Lung (tissue), 12 donors: ENCODE results near the gene DNAJC13. TPM values are rescaled to one million over a fixed set of nuclear protein-coding genes. Genes with fewer than 3 reads are reported as not detected.

ENCODE experiments used
- ATAC-seq: fragments of 200-7000 bp; cut with Tn5 transposase; one replicate; pipeline ENCODE4 v1.9.1; 2020; ENCODE audit warnings: moderate number of reproducible peaks; ENCODE audit not compliant: insufficient read depth, low FRiP score
- DNase-seq, 3 donors: peaks; one replicate each; pipeline ENCODE4 v3.0.0-alpha.2; 2013 to 2017
- H3K27ac ChIP-seq, 2 donors: one replicate each; pipeline ENCODE4 v1.5.1; 2013; ENCODE audit warnings: mild to moderate bottlenecking in 2 of 2, moderate library complexity in 2 of 2, control low read depth in 1 of 2, inconsistent platforms in 1 of 2, low read depth in 1 of 2, low read length in 1 of 2
- H3K27me3 ChIP-seq, 3 donors: one replicate each; pipeline ENCODE4 v1.5.1; 2013; ENCODE audit warnings: low read length in 2 of 3; ENCODE audit not compliant: control insufficient read depth in 3 of 3, insufficient read depth in 3 of 3
- H3K36me3 ChIP-seq, 4 donors: one replicate each; pipeline ENCODE4 v1.5.1; 2013; ENCODE audit warnings: low read length in 4 of 4, mild to moderate bottlenecking in 1 of 4, moderate library complexity in 1 of 4; ENCODE audit not compliant: control insufficient read depth in 4 of 4, insufficient read depth in 4 of 4
- H3K4me1 ChIP-seq, 5 donors: one replicate each; pipeline ENCODE4 v1.5.1; 2013; ENCODE audit warnings: low read length in 5 of 5, mild to moderate bottlenecking in 2 of 5, moderate library complexity in 1 of 5; ENCODE audit not compliant: control insufficient read depth in 5 of 5, insufficient read depth in 5 of 5
- H3K4me3 ChIP-seq: one replicate; pipeline ENCODE4 v1.5.1; 2013; ENCODE audit warnings: mild to moderate bottlenecking, control low read depth, moderate library complexity
- H3K9ac ChIP-seq, 2 donors: one replicate each; pipeline ENCODE4 v1.5.1; 2013; ENCODE audit warnings: low read length in 2 of 2, control low read depth in 1 of 2; ENCODE audit not compliant: insufficient read depth in 1 of 2
- H3K9me3 ChIP-seq, 4 donors: one replicate each; pipeline ENCODE4 v1.5.1; 2013; ENCODE audit warnings: low read length in 3 of 4, mild to moderate bottlenecking in 1 of 4, moderate library complexity in 1 of 4; ENCODE audit not compliant: control insufficient read depth in 4 of 4, insufficient read depth in 3 of 4
- WGBS, 2 donors: extraction: QIAGEN DNeasy Blood & Tissue Kit; methylation state at CpG; one replicate each; pipeline ENCODE4 v1.1.7; 2013; 5-methylcytosine and 5-hydroxymethylcytosine counted together
- polyA plus RNA-seq, 2 donors: library from polyadenylated mRNA; stranded (reverse); fragments of 200-250 nt; gene quantifications; one replicate each; pipeline ENCODE4 v1.2.1, GENCODE V29; 2013
- total RNA-seq, 2 donors: library from RNA; depleted of rRNA in 1 of 2; stranded (reverse); fragments of >200 nt in 1 of 2; gene quantifications; one replicate each; pipeline ENCODE4 v1.2.1, GENCODE V29; 2014 to 2021
- TF ChIP-seq, protein P1 (sequence below): IDR thresholded peaks from 2 replicates; pipeline ENCODE4 v1.5.1; 2012; ENCODE audit warnings: mild to moderate bottlenecking; ENCODE audit errors: control extremely low read depth, extremely low read depth
- donor health status: control.
- donor health status: control.
- donor health status: Bipolar disorder and iron deficiency.
- donor health status: healthy.
- donor health status: DM: yes; HTN: yes; CAD: no.

DNAJC13 gene
- total and polyA plus RNA-seq, 4 donors = 6.7 to 132 (median 23.5) TPM

DNA sequence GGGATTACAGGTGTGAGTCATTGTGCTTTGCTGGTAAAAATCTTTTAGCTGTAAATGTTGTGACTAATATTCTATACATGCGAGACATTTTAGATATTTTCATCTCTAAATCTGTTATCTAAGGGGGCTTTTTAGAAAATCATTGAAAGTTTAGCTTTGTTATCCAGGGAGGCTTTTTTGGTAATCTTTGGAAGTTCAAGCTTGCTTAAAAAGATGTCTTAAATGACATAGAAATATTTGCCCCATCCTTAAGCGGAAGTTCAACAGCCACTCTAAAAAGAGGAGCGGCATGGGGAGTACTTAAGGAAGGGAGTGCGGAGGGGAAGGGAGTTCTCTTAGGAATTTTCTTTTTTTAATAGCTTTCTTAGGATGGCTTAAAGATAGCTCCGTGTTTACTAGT, 26.1 kb downstream of the DNAJC13 start:
- peaks cover 3 to 42% (median 6%) of the 10 kb centered on the region in 5 donors for H3K4me1 ChIP-seq
- WGBS, 2 donors = 73 to 94% methylated on average over 5 of the region's 5 CpGs

DNA sequence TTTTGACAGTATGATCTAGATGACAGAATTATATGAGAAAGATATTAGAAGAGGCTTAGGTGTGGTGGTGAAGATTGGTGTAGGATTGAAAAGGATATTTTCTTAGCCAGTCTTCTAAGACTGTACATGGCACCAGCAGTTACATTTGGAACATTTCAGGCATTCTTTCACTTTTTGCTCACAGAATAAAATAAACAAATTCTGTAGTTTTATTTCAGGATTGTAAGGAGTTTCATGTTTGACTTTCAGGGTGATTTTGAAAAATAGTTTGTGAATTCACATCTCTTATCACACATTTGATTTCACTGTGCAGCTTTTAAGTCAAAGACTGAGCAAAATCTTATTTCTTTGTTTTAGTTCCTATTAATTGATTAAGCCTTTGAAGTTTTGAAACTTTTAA, 27.1 kb downstream of the DNAJC13 start:
- peaks cover 0 to 2% (median under 1%) of the 10 kb centered on the region in 4 donors for H3K36me3 ChIP-seq
- TF ChIP-seq, protein P1, sequence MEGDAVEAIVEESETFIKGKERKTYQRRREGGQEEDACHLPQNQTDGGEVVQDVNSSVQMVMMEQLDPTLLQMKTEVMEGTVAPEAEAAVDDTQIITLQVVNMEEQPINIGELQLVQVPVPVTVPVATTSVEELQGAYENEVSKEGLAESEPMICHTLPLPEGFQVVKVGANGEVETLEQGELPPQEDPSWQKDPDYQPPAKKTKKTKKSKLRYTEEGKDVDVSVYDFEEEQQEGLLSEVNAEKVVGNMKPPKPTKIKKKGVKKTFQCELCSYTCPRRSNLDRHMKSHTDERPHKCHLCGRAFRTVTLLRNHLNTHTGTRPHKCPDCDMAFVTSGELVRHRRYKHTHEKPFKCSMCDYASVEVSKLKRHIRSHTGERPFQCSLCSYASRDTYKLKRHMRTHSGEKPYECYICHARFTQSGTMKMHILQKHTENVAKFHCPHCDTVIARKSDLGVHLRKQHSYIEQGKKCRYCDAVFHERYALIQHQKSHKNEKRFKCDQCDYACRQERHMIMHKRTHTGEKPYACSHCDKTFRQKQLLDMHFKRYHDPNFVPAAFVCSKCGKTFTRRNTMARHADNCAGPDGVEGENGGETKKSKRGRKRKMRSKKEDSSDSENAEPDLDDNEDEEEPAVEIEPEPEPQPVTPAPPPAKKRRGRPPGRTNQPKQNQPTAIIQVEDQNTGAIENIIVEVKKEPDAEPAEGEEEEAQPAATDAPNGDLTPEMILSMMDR = no peak
- peak in 2 of 3 donors; percentile 48 to 52 for DNase-seq
- no peaks in the 10 kb centered on the region for H3K27me3 ChIP-seq
- no peak overlapping the region for H3K4me3 ChIP-seq
- no peak overlapping the region for H3K9ac ChIP-seq
- H3K9me3 ChIP-seq = peaks cover 0 to 2% (median 0%) of the 10 kb centered on the region in 4 donors
- peaks cover 3 to 52% (median 13%) of the 10 kb centered on the region in 5 donors for H3K4me1 ChIP-seq
- no peak for ATAC-seq
- H3K27ac ChIP-seq = no peak overlapping the region

More for the DNA sequence above, 26.1 kb downstream of the DNAJC13 start:
- DNase-seq (no peak), ATAC-seq (no peak)
- TF ChIP-seq, protein P1 = no peak
- Histone ChIP-seq H3K4me3 (no peak overlapping the region), H3K36me3 (peaks cover 0 to 2% (median under 1%) of the 10 kb centered on the region in 4 donors), H3K9me3 (peaks cover 0 to 2% (median 0%) of the 10 kb centered on the region in 4 donors), H3K27me3 (no peaks in the 10 kb centered on the region), H3K9ac (no peak overlapping the region), H3K27ac (no peak overlapping the region)

DNA sequence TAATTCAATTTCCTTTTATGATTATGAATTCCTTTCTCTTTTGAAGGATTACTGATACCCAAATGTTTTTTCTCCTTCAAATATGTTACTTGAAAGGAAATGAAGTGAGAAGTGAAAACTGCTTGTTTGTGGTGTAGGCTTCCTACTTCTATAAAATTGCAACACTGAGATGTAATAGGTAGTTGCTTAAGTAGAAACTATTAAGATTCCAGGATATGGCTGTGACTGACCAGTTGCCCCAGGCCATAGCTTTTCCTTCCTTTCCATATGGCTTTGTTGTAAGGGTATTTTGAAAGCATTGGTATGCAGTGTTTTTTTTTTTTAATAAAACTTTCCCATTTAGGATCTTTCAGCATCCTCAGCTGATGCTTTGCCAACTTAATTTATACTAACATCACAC, 28.5 kb downstream of the DNAJC13 start:
- Histone ChIP-seq H3K36me3 (peaks cover 0 to 1% (median under 1%) of the 10 kb centered on the region in 4 donors), H3K4me1 (peaks cover 3 to 52% (median 14%) of the 10 kb centered on the region in 5 donors), H3K9me3 (peaks cover 0 to 2% (median 0%) of the 10 kb centered on the region in 4 donors), H3K27me3 (no peaks in the 10 kb centered on the region), H3K4me3 (no peak overlapping the region), H3K27ac (no peak overlapping the region), H3K9ac (peak overlapping the region in 1 of 2 donors; percentile 17)
- ATAC-seq = no peak
- TF ChIP-seq, protein P1 = no peak
- DNase-seq = peak in 2 of 3 donors; percentile 43
